ENCODE data around the gene TOP3A. TPM values are rescaled to one million over a fixed set of nuclear protein-coding genes. Genes with fewer than 3 reads are reported as not detected.

Gene TOP3A
- total RNA-seq, 1 donor from 2014 or later = 59.0 TPM

- TF ChIP-seq CTCF (IDR thresholded peaks at IDR 0.05; ENCODE audit: unreplicated experiment) = no peak
- Mint-ChIP-seq H3K27me3 (ENCODE audit: low read depth) (no peaks in the 10 kb centered on the region), H3K9me3 (no peaks in the 10 kb centered on the region), H3K36me3 (peaks cover 19% of the 10 kb centered on the region), H3K27ac (no peak overlapping the region), H3K4me3 (no peak overlapping the region), H3K4me1 (peaks cover 27% of the 10 kb centered on the region)
- no peak for DNase-seq (ENCODE audit: low spot score in 2 of 2, unreplicated experiment in 2 of 2)
Measured at GRCh38 chr17:18322522-18322921, 7.7 kb upstream of the TOP3A start.

GRCh38 chr17:18321309-18321708 lies 6.5 kb upstream of the TOP3A start:
- peaks cover 40% of the 10 kb centered on the region for H3K4me1 Mint-ChIP-seq
- TF ChIP-seq CTCF (IDR thresholded peaks at IDR 0.05; ENCODE audit: unreplicated experiment) = no peak
- DNase-seq (ENCODE audit: low spot score in 2 of 2, unreplicated experiment in 2 of 2) = no peak
- H3K4me3 Mint-ChIP-seq = no peak overlapping the region
- H3K9me3 Mint-ChIP-seq = no peaks in the 10 kb centered on the region
- H3K36me3 Mint-ChIP-seq = peaks cover 26% of the 10 kb centered on the region
- H3K27me3 Mint-ChIP-seq (ENCODE audit: low read depth) = no peaks in the 10 kb centered on the region
- no peak overlapping the region for H3K27ac Mint-ChIP-seq

GRCh38 chr17:18320301-18320700 lies 5.5 kb upstream of the TOP3A start:
- TF ChIP-seq CTCF (IDR thresholded peaks at IDR 0.05; ENCODE audit: unreplicated experiment) = no peak
- Mint-ChIP-seq H3K4me1 (peaks cover 48% of the 10 kb centered on the region), H3K4me3 (no peak overlapping the region), H3K36me3 (peaks cover 24% of the 10 kb centered on the region), H3K9me3 (no peaks in the 10 kb centered on the region), H3K27me3 (ENCODE audit: low read depth) (no peaks in the 10 kb centered on the region), H3K27ac (no peak overlapping the region)
- no peak for DNase-seq (ENCODE audit: low spot score in 2 of 2, unreplicated experiment in 2 of 2)

- Mint-ChIP-seq H3K27me3 (ENCODE audit: low read depth) (no peaks in the 10 kb centered on the region), H3K4me3 (peak overlapping the region; percentile 39), H3K9me3 (no peaks in the 10 kb centered on the region), H3K4me1 (peaks cover 48% of the 10 kb centered on the region), H3K36me3 (peaks cover 19% of the 10 kb centered on the region), H3K27ac (no peak overlapping the region)
- DNase-seq (ENCODE audit: low spot score in 2 of 2, unreplicated experiment in 2 of 2) = no peak
- peak; percentile 40 for TF ChIP-seq CTCF (IDR thresholded peaks at IDR 0.05; ENCODE audit: unreplicated experiment)
Measured at GRCh38 chr17:18319604-18320256, 4.9 kb upstream of the TOP3A start.

GRCh38 chr17:18318771-18319450 lies 4.1 kb upstream of the TOP3A start:
- Mint-ChIP-seq H3K4me1 (peaks cover 52% of the 10 kb centered on the region), H3K4me3 (peak overlapping the region; percentile 13), H3K36me3 (peaks cover 10% of the 10 kb centered on the region), H3K27me3 (ENCODE audit: low read depth) (no peaks in the 10 kb centered on the region), H3K27ac (no peak overlapping the region), H3K9me3 (no peaks in the 10 kb centered on the region)
- DNase-seq (ENCODE audit: low spot score in 2 of 2, unreplicated experiment in 2 of 2) = no peak
- no peak for TF ChIP-seq CTCF (IDR thresholded peaks at IDR 0.05; ENCODE audit: unreplicated experiment)

Measured in mesothelial cell of epicardium (in vitro differentiated cells).